DMS153 treated with DMSO at 0.1 percent for 48 hours (cell line): ENCODE data around the gene TFCP2.
"Not testable (repeated sequence)": the region's sequence is repeated elsewhere in the genome, so short reads cannot be mapped to it uniquely, and the experiment has no call there.

ENCODE experiments used
- DNase-seq: peaks from one replicate; lab custom pipeline; 2025; ENCODE audit not compliant: unreplicated experiment; lab: John Stamatoyannopoulos, UW

TFCP2 gene

DNA sequence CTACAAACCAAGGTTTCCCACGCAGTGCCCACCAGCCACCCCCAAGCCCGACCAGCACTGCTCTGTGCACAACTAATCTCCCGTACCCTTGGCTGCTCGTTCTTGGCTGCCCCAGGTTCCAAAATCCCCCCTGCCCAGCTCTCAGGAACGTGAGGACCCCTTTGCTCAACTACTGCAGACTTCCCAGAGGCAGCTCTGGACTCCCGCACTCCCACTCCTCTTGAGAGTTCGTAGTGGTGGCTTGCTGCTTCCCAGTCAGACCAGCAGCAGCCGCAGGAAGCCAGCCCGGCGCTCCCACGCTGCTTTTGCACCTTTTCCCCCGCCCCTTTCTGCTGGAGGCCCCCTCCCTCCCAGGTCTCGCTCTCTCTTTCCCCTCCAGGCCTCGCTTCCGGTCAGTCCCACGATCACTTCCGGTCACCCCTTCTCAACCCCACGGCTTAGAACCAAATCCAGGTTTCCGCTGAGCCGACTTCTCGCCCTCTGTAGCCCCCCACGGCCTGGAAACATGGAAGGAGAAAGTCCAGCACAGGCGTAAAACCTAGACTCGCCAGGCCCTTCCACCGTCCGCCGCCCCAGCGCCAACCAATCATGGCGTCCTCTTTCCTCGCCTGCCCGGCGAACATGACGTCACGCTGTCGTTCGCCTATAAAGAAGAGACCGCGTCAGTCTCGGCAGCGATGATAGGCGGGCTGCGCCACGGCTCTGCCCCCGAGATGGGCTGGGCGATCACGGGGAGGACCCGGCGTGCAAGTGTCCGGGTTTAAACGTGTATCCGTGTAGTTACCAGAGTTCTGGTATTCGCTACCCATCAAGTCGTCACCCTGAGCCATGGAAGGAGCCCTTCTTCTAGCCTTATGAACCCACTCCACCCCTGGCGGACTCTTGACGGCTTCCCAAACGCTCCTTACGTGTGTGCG lies at the start of gene TFCP2:
TFCP2 (minus strand) TSS at position 621 of the 917 bp plus-strand sequence. CDS start 713 bp downstream, outside the sequence.
- peak; percentile 82 for DNase-seq

DNA sequence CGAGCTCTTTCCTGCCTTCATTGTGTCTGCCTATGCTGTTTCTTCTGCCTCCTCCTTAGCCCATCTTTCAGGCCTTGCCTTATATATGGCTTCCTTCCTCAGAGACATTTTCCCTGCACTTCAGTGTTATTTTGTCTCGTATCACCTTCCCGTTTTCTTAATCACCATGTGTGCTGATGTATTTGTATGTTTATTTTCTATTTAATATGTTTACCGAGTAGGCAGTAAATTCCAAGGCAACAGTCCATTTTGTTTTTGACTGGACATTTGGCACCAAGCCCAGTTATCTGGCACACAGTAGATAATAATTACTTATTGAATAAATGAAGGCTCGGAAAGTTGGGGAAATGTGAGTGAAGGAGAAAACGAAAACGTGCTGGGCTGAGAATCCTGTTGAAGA lies 49.5 kb upstream of the TFCP2 start:
- DNase-seq = no peak

GRCh38 chr12:51219857-51220256 lies 46.9 kb upstream of the TFCP2 start:
- not testable (repeated sequence) for DNase-seq

- no peak for DNase-seq
These were observed 46.4 kb upstream of the TFCP2 start for GRCh38 chr12:51219322-51219721.

DNA sequence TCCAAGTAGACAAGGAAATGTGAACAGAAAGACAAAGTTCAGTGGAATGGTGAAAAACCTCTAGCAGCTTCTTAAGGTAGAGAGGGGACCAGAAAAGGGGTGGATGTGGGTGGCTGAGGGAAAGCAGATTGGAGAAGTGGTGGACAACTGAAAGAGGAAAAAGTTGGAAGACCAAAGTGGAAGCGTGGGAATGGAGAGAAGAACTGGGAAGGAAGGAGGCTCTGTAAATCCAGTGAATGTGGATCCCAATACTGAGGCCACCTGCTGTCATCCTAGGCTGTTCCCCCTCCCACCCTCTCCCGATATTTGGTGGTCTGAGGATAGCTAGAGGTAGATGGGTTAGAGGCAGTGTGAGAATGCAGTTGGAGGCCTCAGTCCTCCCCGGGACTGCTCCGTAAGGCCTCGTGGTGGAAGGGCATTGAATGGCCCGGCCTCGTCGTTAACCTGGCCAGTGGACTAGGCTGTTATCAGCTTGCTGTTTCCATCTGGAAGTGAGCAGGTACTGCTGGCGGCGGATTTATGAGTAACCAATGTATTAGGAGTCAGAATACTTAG lies 45.7 kb upstream of the TFCP2 start:
- no peak for DNase-seq

- no peak for DNase-seq
These were observed 45.2 kb upstream of the TFCP2 start, which contains the start of gene POU6F1 for GRCh38 chr12:51217968-51218606. Gene POU6F1, minus strand, starts transcription at chr12:51218062. Its CDS starts 11,226 bp downstream, at chr12:51206836.

DNA sequence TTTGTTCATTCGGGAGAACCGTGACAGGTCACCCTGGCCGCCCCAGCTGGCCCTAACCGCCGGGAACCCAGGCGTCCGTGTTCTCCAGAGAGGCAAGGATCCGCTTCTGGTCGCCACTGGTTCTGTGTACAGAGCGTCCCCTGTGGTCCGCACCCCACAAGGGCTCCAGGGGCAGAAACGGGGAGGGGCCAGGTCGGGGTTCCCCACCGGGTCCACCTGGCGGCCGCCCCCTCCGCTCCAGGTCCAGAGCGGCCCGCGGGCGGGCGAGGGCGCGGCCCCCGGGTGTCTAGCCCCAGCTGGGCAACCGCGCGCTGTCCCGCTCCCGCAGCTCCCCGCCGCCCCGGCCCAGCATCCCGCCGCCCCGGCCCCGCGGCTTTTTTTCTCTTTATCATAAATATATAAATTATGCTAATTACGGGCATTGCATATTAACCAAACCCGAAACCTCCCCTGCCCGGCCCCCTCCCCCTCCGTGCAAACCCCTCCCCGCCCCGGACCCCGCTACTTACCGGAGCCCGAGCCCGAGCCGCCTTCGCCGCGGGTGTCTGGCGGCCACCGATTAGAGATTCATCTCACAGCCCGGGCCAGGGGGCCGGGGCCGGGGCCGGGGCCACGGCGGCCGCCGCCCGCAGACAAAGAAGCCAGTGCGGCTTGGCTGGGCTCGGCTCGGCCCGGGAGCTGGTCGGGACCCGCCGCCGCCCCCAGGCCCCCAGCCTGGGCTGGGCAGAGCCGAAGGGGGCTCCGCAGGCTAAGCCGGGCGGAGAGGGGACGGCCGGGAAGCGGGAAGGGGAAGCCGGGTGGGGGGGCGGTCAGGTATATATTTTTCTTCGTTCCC lies 44.4 kb upstream of the TFCP2 start:
- DNase-seq = no peak

- no peak for DNase-seq
These were observed 43.7 kb upstream of the TFCP2 start for GRCh38 chr12:51216642-51217041.

DNA sequence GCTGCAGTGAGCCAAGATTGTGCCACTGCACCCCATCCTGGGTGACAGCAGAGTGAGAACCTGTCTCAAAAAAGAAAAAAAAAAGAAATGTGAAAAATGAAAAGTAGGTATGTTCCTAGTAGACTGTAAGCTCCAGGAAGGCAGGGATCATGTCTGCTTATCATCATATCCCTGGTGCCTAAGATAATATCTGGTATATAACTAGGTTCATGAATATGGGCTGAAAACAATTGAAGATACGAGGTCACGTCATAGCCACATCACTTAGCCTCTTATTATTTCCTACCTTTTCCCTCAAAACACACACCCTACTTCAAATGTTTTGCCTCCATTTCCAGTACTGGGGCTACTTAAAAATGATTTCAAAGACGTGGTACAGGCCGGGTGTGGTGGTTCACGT lies 42.0 kb upstream of the TFCP2 start:
- DNase-seq = no peak

- no peak for DNase-seq
These were observed 37.9 kb upstream of the TFCP2 start for GRCh38 chr12:51210690-51211395.

- no peak for DNase-seq
These were observed 36.3 kb upstream of the TFCP2 start for GRCh38 chr12:51209259-51209658.

DNA sequence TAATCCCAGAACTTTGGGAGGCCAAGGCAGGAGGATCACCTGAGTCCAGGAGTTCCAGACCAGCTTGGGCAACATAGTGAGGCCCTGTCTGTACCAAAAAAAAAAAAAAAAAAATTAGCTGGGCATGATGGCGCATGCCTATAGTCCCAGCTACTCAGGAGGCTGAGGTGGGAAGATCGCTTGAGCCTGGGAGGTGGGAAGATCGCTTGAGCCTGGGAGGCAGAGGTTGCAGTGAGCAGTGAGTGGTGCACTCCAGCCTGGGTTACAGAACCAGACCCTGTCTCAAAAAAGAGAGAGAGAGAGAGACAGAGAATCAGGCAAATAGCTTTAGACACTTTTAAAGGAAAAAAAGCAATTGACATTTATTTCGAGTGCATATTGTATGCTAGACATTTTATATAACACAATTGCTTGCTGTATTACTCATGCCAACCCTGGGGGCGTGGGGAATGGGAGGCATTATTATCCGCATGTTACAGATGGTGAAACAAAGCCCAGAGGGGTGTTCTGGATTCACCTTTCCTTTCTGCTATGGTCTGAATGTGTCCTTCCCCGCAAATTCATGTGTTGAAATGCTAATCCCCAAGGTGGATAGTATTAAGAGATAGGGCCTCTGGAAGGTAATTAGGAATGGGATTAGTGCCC lies 35.2 kb upstream of the TFCP2 start:
- no peak for DNase-seq

DNA sequence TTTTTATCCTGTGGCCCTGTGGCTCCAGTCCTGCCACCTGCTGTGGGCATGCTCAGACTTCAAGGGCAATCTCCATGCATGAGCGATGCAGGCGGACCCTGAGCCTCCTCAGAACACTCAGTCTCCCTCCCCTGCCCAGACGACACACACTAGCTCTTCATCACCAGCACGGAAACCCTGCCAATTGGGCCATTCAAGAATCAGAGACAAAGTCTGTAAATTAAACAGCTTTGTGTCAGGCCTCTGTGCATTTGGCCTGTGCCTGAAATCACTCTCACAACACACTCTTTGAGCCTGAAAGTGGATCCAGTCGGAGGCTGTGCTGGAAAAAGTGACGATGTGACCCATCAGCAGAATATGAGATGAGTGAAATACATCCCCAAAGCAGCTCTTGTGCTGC lies 32.4 kb upstream of the TFCP2 start:
- DNase-seq = no peak

DNA sequence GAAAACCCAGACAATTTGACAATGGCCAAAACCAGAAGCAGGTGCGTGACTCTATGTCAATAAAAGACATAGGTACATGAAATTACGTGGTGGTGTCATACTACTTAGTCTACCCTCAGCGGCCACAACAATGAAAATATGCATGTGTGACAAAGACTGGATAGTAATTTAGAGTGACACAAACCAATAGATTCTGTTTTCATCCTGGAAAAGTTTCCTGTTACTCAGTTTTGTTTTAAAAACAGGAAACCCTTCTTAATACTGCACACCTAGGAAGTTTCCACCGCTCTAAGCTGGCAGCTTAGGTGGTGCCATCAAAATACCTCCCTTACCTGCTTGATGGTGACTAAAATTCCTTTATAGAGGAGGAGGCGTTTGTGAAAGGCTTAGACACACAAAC lies 29.8 kb upstream of the TFCP2 start:
- DNase-seq = no peak

GRCh38 chr12:51200806-51201205 lies 27.9 kb upstream of the TFCP2 start:
- DNase-seq = no peak

DNA sequence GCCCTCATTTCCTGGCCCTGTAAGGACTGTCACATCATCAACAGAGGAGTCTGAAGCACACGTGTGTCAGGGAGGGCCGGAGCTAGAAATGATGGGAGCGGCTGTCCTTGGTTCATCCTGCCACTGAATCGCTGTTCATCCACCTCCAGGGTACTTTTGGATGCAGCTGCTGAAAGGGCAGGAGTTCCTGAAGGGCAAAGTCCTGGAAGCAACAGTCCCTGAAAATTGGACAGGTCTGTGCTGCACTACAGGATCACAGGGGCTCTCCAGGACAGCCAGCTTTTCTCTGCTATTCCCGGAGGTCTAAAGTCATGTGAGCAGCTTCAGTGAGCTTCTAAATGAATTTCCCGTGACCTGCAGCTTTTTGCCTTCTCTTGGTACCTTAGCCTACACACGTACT lies 27.2 kb upstream of the TFCP2 start:
- DNase-seq = no peak

- no peak for DNase-seq
These were observed 26.5 kb upstream of the TFCP2 start for GRCh38 chr12:51199366-51199945.

- DNase-seq = no peak
These were observed 25.8 kb upstream of the TFCP2 start for GRCh38 chr12:51198568-51199365.
